Measurements from ENCODE around the gene PCSK4. TPM values are rescaled to one million over a fixed set of nuclear protein-coding genes. Genes with fewer than 3 reads are reported as not detected.

PCSK4 gene
- total RNA-seq, 1 experiment from 2014 or later: 9.9 TPM

DNA sequence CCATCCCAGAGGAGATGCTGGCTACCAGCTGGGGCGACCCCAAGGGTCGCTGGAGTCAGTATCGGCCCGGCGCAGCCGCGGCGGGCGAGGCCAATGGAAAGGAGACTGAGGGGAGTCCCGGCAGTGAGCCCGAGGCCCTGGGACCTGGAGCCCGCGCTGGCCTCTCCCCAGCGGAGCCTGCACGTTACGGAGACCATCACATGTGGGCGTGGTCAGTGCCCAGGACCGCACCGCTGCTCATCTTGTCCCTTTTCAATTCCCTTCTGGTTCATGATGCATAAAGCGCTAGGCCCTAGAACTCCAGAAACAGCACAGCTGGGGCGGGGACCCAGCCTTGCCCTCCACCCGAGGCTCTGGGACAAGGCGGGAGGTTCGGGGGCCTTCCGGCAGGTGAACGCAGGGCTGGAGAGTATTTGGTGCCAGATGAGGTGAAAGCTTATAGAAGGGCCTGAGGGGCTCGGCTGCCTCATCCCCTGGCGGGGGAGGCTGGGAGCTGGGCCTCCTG is 19.1 kb downstream of the PCSK4 start:
- Histone ChIP-seq H3K27ac (ENCODE audit: low read length) (no peak overlapping the region), H3K36me3 (ENCODE audit: control insufficient read depth, insufficient read depth, low read length) (no peaks in the 10 kb centered on the region), H3K9me3 (ENCODE audit: control insufficient read depth, insufficient read depth, low read depth, low read length) (no peaks in the 10 kb centered on the region), H3K4me1 (ENCODE audit: control insufficient read depth, insufficient read depth, low read length) (no peaks in the 10 kb centered on the region), H3K27me3 (ENCODE audit: control insufficient read depth, insufficient read depth, low read length) (no peaks in the 10 kb centered on the region), H3K4me3 (ENCODE audit: low read depth in 2 of 2, low read length in 2 of 2) (no peak overlapping the region)
- ATAC-seq: 0 out of 2 replicates have a peak, but pooled peaks have one; percentile 2
- intact Hi-C loops (cut with micrococcal nuclease; ENCODE audit: unreplicated experiment): no loop called here
- CTCF ChIA-PET: no interaction called here
- no TSS peak for BruUV-seq (replicated peaks)
- no peak for DNase-seq (ENCODE audit: low read depth, low spot score)
- in situ Hi-C loops (cut with HindIII; ENCODE audit: low pct_unique_long_range_greater_than_20kb, low sequenced_read_pairs): no loop called here
- POLR2A ChIA-PET: no interaction called here
- TF ChIP-seq SIN3A (IDR thresholded peaks at IDR 0.05; ENCODE audit: borderline replicate concordance, insufficient read depth, low read depth, low read length): no peak

GRCh38 chr19:1470305-1471009 is 19.7 kb downstream of the PCSK4 start:
- no TSS peak for BruUV-seq (replicated peaks)
- Histone ChIP-seq H3K4me1 (ENCODE audit: control insufficient read depth, insufficient read depth, low read length) (no peaks in the 10 kb centered on the region), H3K27ac (ENCODE audit: low read length) (no peak overlapping the region), H3K27me3 (ENCODE audit: control insufficient read depth, insufficient read depth, low read length) (no peaks in the 10 kb centered on the region), H3K36me3 (ENCODE audit: control insufficient read depth, insufficient read depth, low read length) (no peaks in the 10 kb centered on the region), H3K4me3 (ENCODE audit: low read depth in 2 of 2, low read length in 2 of 2) (no peak overlapping the region), H3K9me3 (ENCODE audit: control insufficient read depth, insufficient read depth, low read depth, low read length) (no peaks in the 10 kb centered on the region)
- ChIA-PET CTCF (interaction anchor here (0.6 kb wide), 1 partner anchor 19 kb away, joined by 6 read pairs; no protein-coding TSS in a partner anchor), POLR2A (no interaction called here)
- intact Hi-C loops (cut with micrococcal nuclease; ENCODE audit: unreplicated experiment): no loop called here
- TF ChIP-seq SIN3A (IDR thresholded peaks at IDR 0.05; ENCODE audit: borderline replicate concordance, insufficient read depth, low read depth, low read length) (no peak), POLR2AphosphoS5 (IDR thresholded peaks at IDR 0.05; ENCODE audit: low read depth, low read length) (no peak), TCF7L2 (IDR thresholded peaks at IDR 0.05; ENCODE audit: low read depth, low read length) (no peak)
- TF ChIP-seq, protein P1, sequence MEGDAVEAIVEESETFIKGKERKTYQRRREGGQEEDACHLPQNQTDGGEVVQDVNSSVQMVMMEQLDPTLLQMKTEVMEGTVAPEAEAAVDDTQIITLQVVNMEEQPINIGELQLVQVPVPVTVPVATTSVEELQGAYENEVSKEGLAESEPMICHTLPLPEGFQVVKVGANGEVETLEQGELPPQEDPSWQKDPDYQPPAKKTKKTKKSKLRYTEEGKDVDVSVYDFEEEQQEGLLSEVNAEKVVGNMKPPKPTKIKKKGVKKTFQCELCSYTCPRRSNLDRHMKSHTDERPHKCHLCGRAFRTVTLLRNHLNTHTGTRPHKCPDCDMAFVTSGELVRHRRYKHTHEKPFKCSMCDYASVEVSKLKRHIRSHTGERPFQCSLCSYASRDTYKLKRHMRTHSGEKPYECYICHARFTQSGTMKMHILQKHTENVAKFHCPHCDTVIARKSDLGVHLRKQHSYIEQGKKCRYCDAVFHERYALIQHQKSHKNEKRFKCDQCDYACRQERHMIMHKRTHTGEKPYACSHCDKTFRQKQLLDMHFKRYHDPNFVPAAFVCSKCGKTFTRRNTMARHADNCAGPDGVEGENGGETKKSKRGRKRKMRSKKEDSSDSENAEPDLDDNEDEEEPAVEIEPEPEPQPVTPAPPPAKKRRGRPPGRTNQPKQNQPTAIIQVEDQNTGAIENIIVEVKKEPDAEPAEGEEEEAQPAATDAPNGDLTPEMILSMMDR (IDR thresholded peaks at IDR 0.05): no peak
- TF ChIP-seq, protein P2, sequence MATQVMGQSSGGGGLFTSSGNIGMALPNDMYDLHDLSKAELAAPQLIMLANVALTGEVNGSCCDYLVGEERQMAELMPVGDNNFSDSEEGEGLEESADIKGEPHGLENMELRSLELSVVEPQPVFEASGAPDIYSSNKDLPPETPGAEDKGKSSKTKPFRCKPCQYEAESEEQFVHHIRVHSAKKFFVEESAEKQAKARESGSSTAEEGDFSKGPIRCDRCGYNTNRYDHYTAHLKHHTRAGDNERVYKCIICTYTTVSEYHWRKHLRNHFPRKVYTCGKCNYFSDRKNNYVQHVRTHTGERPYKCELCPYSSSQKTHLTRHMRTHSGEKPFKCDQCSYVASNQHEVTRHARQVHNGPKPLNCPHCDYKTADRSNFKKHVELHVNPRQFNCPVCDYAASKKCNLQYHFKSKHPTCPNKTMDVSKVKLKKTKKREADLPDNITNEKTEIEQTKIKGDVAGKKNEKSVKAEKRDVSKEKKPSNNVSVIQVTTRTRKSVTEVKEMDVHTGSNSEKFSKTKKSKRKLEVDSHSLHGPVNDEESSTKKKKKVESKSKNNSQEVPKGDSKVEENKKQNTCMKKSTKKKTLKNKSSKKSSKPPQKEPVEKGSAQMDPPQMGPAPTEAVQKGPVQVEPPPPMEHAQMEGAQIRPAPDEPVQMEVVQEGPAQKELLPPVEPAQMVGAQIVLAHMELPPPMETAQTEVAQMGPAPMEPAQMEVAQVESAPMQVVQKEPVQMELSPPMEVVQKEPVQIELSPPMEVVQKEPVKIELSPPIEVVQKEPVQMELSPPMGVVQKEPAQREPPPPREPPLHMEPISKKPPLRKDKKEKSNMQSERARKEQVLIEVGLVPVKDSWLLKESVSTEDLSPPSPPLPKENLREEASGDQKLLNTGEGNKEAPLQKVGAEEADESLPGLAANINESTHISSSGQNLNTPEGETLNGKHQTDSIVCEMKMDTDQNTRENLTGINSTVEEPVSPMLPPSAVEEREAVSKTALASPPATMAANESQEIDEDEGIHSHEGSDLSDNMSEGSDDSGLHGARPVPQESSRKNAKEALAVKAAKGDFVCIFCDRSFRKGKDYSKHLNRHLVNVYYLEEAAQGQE (IDR thresholded peaks at IDR 0.05; ENCODE audit: insufficient read depth in 1 of 2, low read depth in 2 of 2, low read length in 1 of 2): no peak
- DNase-seq (ENCODE audit: low read depth, low spot score) (no peak), ATAC-seq (no peak)
- in situ Hi-C loops (cut with HindIII; ENCODE audit: low pct_unique_long_range_greater_than_20kb, low sequenced_read_pairs): no loop called here

GRCh38 chr19:1470055-1470304 is 20.2 kb downstream of the PCSK4 start:
- H3K27ac ChIP-seq (ENCODE audit: low read length): no peak overlapping the region
- H3K36me3 ChIP-seq (ENCODE audit: control insufficient read depth, insufficient read depth, low read length): no peaks in the 10 kb centered on the region
- ATAC-seq: no peak
- no peak for DNase-seq (ENCODE audit: low read depth, low spot score)
- TF ChIP-seq SIN3A (IDR thresholded peaks at IDR 0.05; ENCODE audit: borderline replicate concordance, insufficient read depth, low read depth, low read length): no peak
- no peak for TF ChIP-seq POLR2AphosphoS5 (IDR thresholded peaks at IDR 0.05; ENCODE audit: low read depth, low read length)
- TF ChIP-seq, protein P2 (IDR thresholded peaks at IDR 0.05; ENCODE audit: insufficient read depth in 1 of 2, low read depth in 2 of 2, low read length in 1 of 2): no peak
- TF ChIP-seq TCF7L2 (IDR thresholded peaks at IDR 0.05; ENCODE audit: low read depth, low read length): no peak
- TF ChIP-seq, protein P1 (IDR thresholded peaks at IDR 0.05): no peak
- ChIA-PET CTCF (interaction anchor here (0.6 kb wide), 1 partner anchor 20 kb away, joined by 6 read pairs; no protein-coding TSS in a partner anchor), POLR2A (no interaction called here)
- H3K9me3 ChIP-seq (ENCODE audit: control insufficient read depth, insufficient read depth, low read depth, low read length): no peaks in the 10 kb centered on the region
- intact Hi-C loops (cut with micrococcal nuclease; ENCODE audit: unreplicated experiment) (no loop called here), in situ Hi-C loops (cut with HindIII; ENCODE audit: low pct_unique_long_range_greater_than_20kb, low sequenced_read_pairs) (no loop called here)
- H3K27me3 ChIP-seq (ENCODE audit: control insufficient read depth, insufficient read depth, low read length): no peaks in the 10 kb centered on the region
- no peaks in the 10 kb centered on the region for H3K4me1 ChIP-seq (ENCODE audit: control insufficient read depth, insufficient read depth, low read length)
- BruUV-seq (replicated peaks): no TSS peak
- no peak overlapping the region for H3K4me3 ChIP-seq (ENCODE audit: low read depth in 2 of 2, low read length in 2 of 2)

Data from Panc1 (cell line).